Left ventricle myocardium inferior (tissue), 1 donor: ENCODE measurements around the gene CHCHD1. TPM values are rescaled to one million over a fixed set of nuclear protein-coding genes. Genes with fewer than 3 reads are reported as not detected.

Source experiments
- DNase-seq: peaks from one replicate; pipeline ENCODE4 v3.0.0-alpha.2; 2020
- H3K27ac ChIP-seq: fragments of 200-600 bp; replicated peaks from 2 replicates; pipeline ENCODE4 v1.8.0; 2021
- H3K27me3 ChIP-seq: fragments of 200-600 bp; 2 replicates; pipeline ENCODE4 v1.8.0; 2021; ENCODE audit warnings: low read depth
- H3K36me3 ChIP-seq: fragments of 200-600 bp; 2 replicates; pipeline ENCODE4 v1.8.0; 2021
- H3K4me1 ChIP-seq: fragments of 200-600 bp; 2 replicates; pipeline ENCODE4 v1.8.0; 2021
- H3K4me3 ChIP-seq: fragments of 200-600 bp; 2 replicates; pipeline ENCODE4 v1.8.0; 2021; ENCODE audit warnings: mild to moderate bottlenecking, moderate library complexity
- H3K9me3 ChIP-seq: fragments of 200-600 bp; replicated peaks from 2 replicates; pipeline ENCODE4 v1.8.0; 2021
- intact Hi-C: fragments of 100-400 bp; cut with micrococcal nuclease; formaldehyde crosslinking; loops from one replicate; pipeline ENCODE4 v1.11.0; 2022
- total RNA-seq: library from RNA; stranded (reverse); fragmentation: NEBNext Ultra II Directional; extraction: Animal tissue kit (Norgen Biotek cat#: 25700); gene quantifications from one replicate; pipeline ENCODE4 v1.2.1, GENCODE V29; 2021
- TF ChIP-seq, protein P1 (sequence below): fragments of 200-600 bp; IDR thresholded peaks from 2 replicates; pipeline ENCODE4 v1.8.0; 2021; ENCODE audit warnings: antibody characterized with exemption, mild to moderate bottlenecking, borderline replicate concordance
- donor health status: DM: no; HTN: yes; CAD: no; lungs with severe emphysema.

The CHCHD1 gene
- total RNA-seq, 1 donor from 2014 or later, result 27.4 TPM

DNA sequence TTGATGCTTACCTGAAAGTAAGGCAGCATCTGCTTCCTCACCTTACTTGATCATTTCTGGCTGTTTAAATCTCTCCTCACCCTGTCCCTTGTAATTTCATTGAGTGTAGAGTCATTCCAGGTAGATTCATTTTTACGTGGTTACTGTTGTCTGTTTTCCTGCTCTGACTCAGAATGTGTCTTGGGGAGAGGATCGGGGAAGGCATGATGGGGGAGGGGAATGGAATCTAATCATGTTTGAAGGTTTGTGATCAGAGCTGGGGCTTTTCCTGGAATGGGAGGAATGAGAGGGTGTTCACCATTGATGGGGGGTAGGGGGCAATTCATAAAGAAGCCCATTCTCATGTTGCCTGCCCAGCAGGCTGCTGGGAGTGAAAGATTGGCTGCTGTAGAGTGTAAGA lies 18.9 kb upstream of the CHCHD1 start:
- Histone ChIP-seq H3K4me1 (peaks cover 8% of the 10 kb centered on the region), H3K27ac (no peak overlapping the region), H3K36me3 (peaks cover 92% of the 10 kb centered on the region), H3K9me3 (no peaks in the 10 kb centered on the region), H3K27me3 (no peaks in the 10 kb centered on the region), H3K4me3 (no peak overlapping the region)
- TF ChIP-seq, protein P1, sequence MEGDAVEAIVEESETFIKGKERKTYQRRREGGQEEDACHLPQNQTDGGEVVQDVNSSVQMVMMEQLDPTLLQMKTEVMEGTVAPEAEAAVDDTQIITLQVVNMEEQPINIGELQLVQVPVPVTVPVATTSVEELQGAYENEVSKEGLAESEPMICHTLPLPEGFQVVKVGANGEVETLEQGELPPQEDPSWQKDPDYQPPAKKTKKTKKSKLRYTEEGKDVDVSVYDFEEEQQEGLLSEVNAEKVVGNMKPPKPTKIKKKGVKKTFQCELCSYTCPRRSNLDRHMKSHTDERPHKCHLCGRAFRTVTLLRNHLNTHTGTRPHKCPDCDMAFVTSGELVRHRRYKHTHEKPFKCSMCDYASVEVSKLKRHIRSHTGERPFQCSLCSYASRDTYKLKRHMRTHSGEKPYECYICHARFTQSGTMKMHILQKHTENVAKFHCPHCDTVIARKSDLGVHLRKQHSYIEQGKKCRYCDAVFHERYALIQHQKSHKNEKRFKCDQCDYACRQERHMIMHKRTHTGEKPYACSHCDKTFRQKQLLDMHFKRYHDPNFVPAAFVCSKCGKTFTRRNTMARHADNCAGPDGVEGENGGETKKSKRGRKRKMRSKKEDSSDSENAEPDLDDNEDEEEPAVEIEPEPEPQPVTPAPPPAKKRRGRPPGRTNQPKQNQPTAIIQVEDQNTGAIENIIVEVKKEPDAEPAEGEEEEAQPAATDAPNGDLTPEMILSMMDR, result no peak
- intact Hi-C loops, result no loop called here
- no peak for DNase-seq

DNA sequence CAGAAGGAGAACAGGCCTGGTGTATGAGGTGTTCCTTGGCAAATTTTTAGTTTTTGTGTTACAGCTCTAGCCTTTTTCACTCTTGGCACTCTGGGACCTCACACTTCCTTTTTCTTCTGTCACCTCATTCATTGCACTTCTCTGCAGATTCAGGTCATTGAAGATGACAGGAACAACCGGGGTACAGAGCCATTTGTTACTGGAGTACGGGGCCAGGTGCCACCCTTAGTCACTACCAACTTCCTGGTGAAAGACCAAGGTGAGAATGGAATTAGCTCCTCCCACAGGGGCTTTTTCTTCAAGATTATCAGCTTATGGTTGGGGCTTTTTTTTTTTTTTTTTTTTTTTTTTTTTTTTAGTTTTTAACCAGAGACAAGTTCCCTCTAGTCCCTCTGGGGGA lies 18.5 kb upstream of the CHCHD1 start:
- TF ChIP-seq, protein P1, result no peak
- DNase-seq, result no peak

DNA sequence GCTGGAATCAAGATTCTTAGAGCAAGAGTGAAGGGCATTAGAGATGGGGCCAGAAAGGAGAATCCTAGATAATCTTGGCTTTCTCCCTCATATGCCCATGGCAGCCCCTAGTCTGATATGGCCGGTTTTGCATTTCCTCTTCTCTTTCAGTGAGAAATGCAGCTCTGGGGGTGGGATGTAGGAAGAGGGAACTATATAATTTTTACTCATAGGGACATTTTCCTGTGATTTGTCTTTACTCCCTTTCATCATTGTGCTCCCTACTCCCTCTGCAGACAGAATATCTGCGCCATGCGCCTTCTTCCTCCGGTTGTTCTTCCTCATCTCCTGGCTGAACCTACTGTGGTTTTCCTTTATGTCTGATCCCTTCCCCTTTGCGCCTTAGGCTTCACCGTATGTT lies 16.8 kb upstream of the CHCHD1 start:
- TF ChIP-seq, protein P1, result no peak
- Histone ChIP-seq H3K4me3 (no peak overlapping the region), H3K27ac (no peak overlapping the region), H3K9me3 (no peaks in the 10 kb centered on the region), H3K27me3 (no peaks in the 10 kb centered on the region), H3K4me1 (peaks cover 1% of the 10 kb centered on the region), H3K36me3 (peaks cover 100% of the 10 kb centered on the region)
- no peak for DNase-seq
- intact Hi-C loops, result no loop called here

More for the DNA sequence above, 18.5 kb upstream of the CHCHD1 start:
- H3K9me3 ChIP-seq, result no peaks in the 10 kb centered on the region
- H3K4me1 ChIP-seq, result peaks cover 8% of the 10 kb centered on the region
- peaks cover 96% of the 10 kb centered on the region for H3K36me3 ChIP-seq
- intact Hi-C loops, result no loop called here
- H3K27ac ChIP-seq, result no peak overlapping the region
- H3K4me3 ChIP-seq, result no peak overlapping the region
- H3K27me3 ChIP-seq, result no peaks in the 10 kb centered on the region

DNA sequence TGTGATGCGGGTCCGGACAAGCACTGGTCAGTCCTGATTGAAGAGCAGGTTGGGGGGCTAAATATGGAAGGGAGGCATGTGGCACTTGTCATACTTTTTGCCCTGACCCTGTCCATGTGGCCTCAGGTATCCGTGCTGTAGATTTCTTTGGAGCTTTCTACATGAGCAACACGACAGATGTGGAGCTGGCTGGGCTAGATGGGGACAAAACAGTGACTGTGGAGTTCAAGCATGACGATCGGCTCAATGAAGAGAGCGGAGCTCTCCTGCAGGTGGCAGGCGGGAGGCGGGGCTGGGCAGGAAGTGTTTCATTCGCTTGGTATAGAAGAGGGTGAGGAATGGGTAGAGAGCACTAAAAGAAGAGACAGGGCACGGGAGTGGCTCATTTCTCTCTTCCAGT lies 13.0 kb upstream of the CHCHD1 start:
- H3K27ac ChIP-seq, result no peak overlapping the region
- peaks cover 81% of the 10 kb centered on the region for H3K36me3 ChIP-seq
- TF ChIP-seq, protein P1, result no peak
- intact Hi-C loops, result no loop called here
- peaks cover 33% of the 10 kb centered on the region for H3K4me1 ChIP-seq
- DNase-seq, result no peak
- H3K27me3 ChIP-seq, result no peaks in the 10 kb centered on the region
- H3K4me3 ChIP-seq, result no peak overlapping the region
- H3K9me3 ChIP-seq, result no peaks in the 10 kb centered on the region

GRCh38 chr10:73769396-73769795 lies 12.5 kb upstream of the CHCHD1 start:
- no peak for DNase-seq
- TF ChIP-seq, protein P1, result no peak
- Histone ChIP-seq H3K4me3 (no peak overlapping the region), H3K27me3 (no peaks in the 10 kb centered on the region), H3K4me1 (peaks cover 39% of the 10 kb centered on the region), H3K27ac (no peak overlapping the region), H3K36me3 (peaks cover 80% of the 10 kb centered on the region), H3K9me3 (no peaks in the 10 kb centered on the region)
- intact Hi-C loops, result no loop called here
